HepG2 (cell line): ENCODE measurements around the gene TF. TPM values are rescaled to one million over a fixed set of nuclear protein-coding genes. Genes with fewer than 3 reads are reported as not detected.

ENCODE experiments used
- ARHGAP35 ChIP-seq: sonication (generic); formaldehyde crosslinking; IDR thresholded peaks from 2 replicates; pipeline ENCODE4 v1.9.0; 2022; ENCODE audit warnings: mild to moderate bottlenecking, inconsistent platforms, moderate library complexity, missing genetic modification reagents, borderline replicate concordance
- GABPB1 ChIP-seq: IDR thresholded peaks from 2 replicates; pipeline ENCODE4 v1.6.1; 2016; ENCODE audit warnings: mild to moderate bottlenecking, missing genetic modification reagents, moderate library complexity, missing compliant biosample characterization
- JDP2 ChIP-seq: sonication (generic); formaldehyde crosslinking; IDR thresholded peaks from 2 replicates; pipeline ENCODE4 v1.8.1; 2022; ENCODE audit warnings: missing genetic modification reagents, borderline replicate concordance
- KDM2A ChIP-seq: sonication (generic); formaldehyde crosslinking; IDR thresholded peaks from 2 replicates; pipeline ENCODE4 v1.4.0; 2020; ENCODE audit warnings: low read depth, missing genetic modification reagents, borderline replicate concordance
- NBN ChIP-seq: fragments of 450-650 bp; conservative IDR thresholded peaks from 2 replicates; pipeline ENCODE4 v1.6.1; 2017
- NFE2L1 ChIP-seq: sonication (generic); formaldehyde crosslinking; IDR thresholded peaks from 2 replicates; pipeline ENCODE4 v1.4.0; 2020; ENCODE audit warnings: missing genetic modification reagents, mild to moderate bottlenecking, borderline replicate concordance
- NR3C1 ChIP-seq: sonication (generic); formaldehyde crosslinking; IDR thresholded peaks from 2 replicates; pipeline ENCODE4 v1.4.0; 2020; ENCODE audit warnings: missing genetic modification reagents
- PAX8 ChIP-seq: sonication (generic); formaldehyde crosslinking; IDR thresholded peaks from 2 replicates; pipeline ENCODE4 v1.8.0; 2022; ENCODE audit warnings: mild to moderate bottlenecking, missing genetic modification reagents, borderline replicate concordance
- SMARCE1 ChIP-seq: fragments of 450-650 bp; IDR thresholded peaks from 2 replicates; pipeline ENCODE4 v1.6.1; 2017; ENCODE audit warnings: borderline replicate concordance
- THAP11 ChIP-seq: IDR thresholded peaks from 2 replicates; pipeline ENCODE4 v1.6.1; 2016; ENCODE audit warnings: missing biosample characterization, missing genetic modification reagents
- TSC22D2 ChIP-seq: sonication (generic); formaldehyde crosslinking; IDR thresholded peaks from 2 replicates; pipeline ENCODE4 v1.5.1; 2020; ENCODE audit warnings: missing genetic modification reagents, mild to moderate bottlenecking, borderline replicate concordance
- YEATS4 ChIP-seq: sonication (generic); formaldehyde crosslinking; IDR thresholded peaks from 2 replicates; pipeline ENCODE4 v1.4.0; 2020; ENCODE audit warnings: missing genetic modification reagents, borderline replicate concordance
- ZNF251 ChIP-seq: sonication (generic); formaldehyde crosslinking; IDR thresholded peaks from 2 replicates; pipeline ENCODE4 v1.9.0; 2021; ENCODE audit warnings: mild to moderate bottlenecking, missing genetic modification reagents
- ZNF263 ChIP-seq: sonication (generic); formaldehyde crosslinking; IDR thresholded peaks from 2 replicates; pipeline ENCODE4 v1.4.0; 2020; ENCODE audit warnings: missing genetic modification reagents
- ZNF326 ChIP-seq: sonication (generic); formaldehyde crosslinking; IDR thresholded peaks from 2 replicates; pipeline ENCODE4 v1.4.0; 2020; ENCODE audit warnings: missing genetic modification reagents, borderline replicate concordance
- ZNF44 ChIP-seq: sonication (generic); formaldehyde crosslinking; IDR thresholded peaks from 2 replicates; pipeline ENCODE4 v1.5.1; 2020; ENCODE audit warnings: mild to moderate bottlenecking, missing genetic modification reagents
- ZNF619 ChIP-seq: sonication (generic); formaldehyde crosslinking; IDR thresholded peaks from 2 replicates; pipeline ENCODE4 v1.4.0; 2020; ENCODE audit warnings: mild to moderate bottlenecking, missing genetic modification reagents
- ZNF761 ChIP-seq: sonication (generic); formaldehyde crosslinking; conservative IDR thresholded peaks from 2 replicates; pipeline ENCODE4 v1.4.0; 2020; ENCODE audit warnings: mild to moderate bottlenecking, missing genetic modification reagents
- polyA plus RNA-seq, 8 experiments: library from polyadenylated mRNA; depleted of rRNA in 3 of 8; stranded (reverse) in 7 of 8; unstranded in 1 of 8; fragments of >200 nt; fragmentation: Illumina TruSeq in 4 of 8; extraction: Trizol in 4 of 8; gene quantifications; 2 replicates each; pipeline versions ENCODE4 v1.2.1 to v1.2.3, GENCODE V29; 2011 to 2016; ENCODE audit warnings: low read depth in 4 of 8, missing spikeins in 1 of 8, mixed read lengths in 1 of 8; ENCODE audit not compliant: insufficient read depth in 1 of 8
- total RNA-seq, 5 experiments: library from RNA; depleted of rRNA; stranded (reverse); fragments of >200 nt; fragmentation: Illumina TruSeq; extraction: Trizol; gene quantifications; 2 replicates each; pipeline ENCODE4 v1.2.3, GENCODE V29; 2016; ENCODE audit warnings: low read depth in 1 of 5
- TF ChIP-seq, protein P1 (sequence below): IDR thresholded peaks from 2 replicates; pipeline ENCODE4 v1.4.0; 2020; ENCODE audit warnings: mild to moderate bottlenecking, missing genetic modification reagents
- TF ChIP-seq, protein P2 (sequence below): sonication (generic); formaldehyde crosslinking; IDR thresholded peaks from 2 replicates; pipeline ENCODE4 v1.4.0; 2020; ENCODE audit warnings: missing genetic modification reagents
- TF ChIP-seq, protein P3 (sequence below): sonication (generic); formaldehyde crosslinking; IDR thresholded peaks from 2 replicates; pipeline ENCODE4 v1.9.0; 2022; ENCODE audit warnings: missing genetic modification reagents, mild to moderate bottlenecking, borderline replicate concordance
- TF ChIP-seq, protein P4 (sequence below): sonication (generic); formaldehyde crosslinking; conservative IDR thresholded peaks from 2 replicates; pipeline ENCODE4 v1.4.0; 2020; ENCODE audit warnings: missing genetic modification reagents

Gene TF
- total and polyA plus RNA-seq, 2 of the 13 experiments (the other 11 are each of a cell fraction or from before 2014, with no cell fraction given) = 10,074 to 11,821 TPM

DNA sequence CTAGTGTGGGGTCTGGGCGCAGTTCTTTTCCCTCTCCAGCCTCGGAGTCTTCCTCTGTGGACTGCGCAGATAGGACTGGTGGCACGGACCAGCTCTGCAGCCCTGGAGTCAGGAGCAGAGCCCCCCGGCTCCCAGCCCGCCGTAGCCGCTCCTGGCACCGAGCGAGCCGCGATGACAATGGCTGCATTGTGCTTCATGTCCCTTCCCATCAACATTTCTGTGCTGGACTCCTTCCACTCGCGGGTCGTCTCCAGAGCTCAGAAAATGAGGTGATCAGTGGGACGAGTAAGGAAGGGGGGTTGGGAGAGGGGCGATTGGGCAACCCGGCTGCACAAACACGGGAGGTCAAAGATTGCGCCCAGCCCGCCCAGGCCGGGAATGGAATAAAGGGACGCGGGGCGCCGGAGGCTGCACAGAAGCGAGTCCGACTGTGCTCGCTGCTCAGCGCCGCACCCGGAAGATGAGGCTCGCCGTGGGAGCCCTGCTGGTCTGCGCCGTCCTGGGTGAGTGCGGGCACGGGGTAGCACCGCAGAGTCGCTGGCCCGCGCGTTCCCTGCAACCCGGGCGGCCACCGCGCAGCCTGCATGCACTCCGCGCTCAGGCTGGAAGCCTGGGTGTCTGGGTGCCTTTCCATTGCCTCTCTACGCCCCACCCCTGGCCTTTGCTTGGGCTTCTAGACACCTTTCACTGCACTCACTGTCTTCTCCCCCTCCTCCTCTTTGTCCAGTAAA lies at the start of gene TF (continued):
- no peak; the same call in 1 of the 2 replicates for TF ChIP-seq ZNF44 (CRISPR knock-in tag)
- TF ChIP-seq, protein P1, sequence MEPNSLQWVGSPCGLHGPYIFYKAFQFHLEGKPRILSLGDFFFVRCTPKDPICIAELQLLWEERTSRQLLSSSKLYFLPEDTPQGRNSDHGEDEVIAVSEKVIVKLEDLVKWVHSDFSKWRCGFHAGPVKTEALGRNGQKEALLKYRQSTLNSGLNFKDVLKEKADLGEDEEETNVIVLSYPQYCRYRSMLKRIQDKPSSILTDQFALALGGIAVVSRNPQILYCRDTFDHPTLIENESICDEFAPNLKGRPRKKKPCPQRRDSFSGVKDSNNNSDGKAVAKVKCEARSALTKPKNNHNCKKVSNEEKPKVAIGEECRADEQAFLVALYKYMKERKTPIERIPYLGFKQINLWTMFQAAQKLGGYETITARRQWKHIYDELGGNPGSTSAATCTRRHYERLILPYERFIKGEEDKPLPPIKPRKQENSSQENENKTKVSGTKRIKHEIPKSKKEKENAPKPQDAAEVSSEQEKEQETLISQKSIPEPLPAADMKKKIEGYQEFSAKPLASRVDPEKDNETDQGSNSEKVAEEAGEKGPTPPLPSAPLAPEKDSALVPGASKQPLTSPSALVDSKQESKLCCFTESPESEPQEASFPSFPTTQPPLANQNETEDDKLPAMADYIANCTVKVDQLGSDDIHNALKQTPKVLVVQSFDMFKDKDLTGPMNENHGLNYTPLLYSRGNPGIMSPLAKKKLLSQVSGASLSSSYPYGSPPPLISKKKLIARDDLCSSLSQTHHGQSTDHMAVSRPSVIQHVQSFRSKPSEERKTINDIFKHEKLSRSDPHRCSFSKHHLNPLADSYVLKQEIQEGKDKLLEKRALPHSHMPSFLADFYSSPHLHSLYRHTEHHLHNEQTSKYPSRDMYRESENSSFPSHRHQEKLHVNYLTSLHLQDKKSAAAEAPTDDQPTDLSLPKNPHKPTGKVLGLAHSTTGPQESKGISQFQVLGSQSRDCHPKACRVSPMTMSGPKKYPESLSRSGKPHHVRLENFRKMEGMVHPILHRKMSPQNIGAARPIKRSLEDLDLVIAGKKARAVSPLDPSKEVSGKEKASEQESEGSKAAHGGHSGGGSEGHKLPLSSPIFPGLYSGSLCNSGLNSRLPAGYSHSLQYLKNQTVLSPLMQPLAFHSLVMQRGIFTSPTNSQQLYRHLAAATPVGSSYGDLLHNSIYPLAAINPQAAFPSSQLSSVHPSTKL (CRISPR knock-in tag) = peak; percentile 97
- peak; percentile 78; the same call in 1 of the 2 replicates for TF ChIP-seq KDM2A (CRISPR knock-in tag)
- TF ChIP-seq ZNF761 (CRISPR knock-in tag) = peak; percentile 94
- TF ChIP-seq NR3C1 (CRISPR knock-in tag) = no peak
- TF ChIP-seq, protein P2, sequence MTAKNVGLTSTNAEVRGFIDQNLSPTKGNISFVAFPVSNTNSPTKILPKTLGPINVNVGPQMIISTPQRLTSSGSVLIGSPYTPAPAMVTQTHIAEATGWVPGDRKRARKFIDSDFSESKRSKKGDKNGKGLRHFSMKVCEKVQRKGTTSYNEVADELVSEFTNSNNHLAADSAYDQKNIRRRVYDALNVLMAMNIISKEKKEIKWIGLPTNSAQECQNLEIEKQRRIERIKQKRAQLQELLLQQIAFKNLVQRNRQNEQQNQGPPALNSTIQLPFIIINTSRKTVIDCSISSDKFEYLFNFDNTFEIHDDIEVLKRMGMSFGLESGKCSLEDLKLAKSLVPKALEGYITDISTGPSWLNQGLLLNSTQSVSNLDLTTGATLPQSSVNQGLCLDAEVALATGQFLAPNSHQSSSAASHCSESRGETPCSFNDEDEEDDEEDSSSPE (CRISPR knock-in tag) = peak; percentile 85
- TF ChIP-seq ZNF619 = peak; percentile 56; the same call in 1 of the 2 replicates
- peak; percentile 44; the same call in 1 of the 2 replicates for TF ChIP-seq JDP2 (CRISPR knock-in tag)
- TF ChIP-seq, protein P3, sequence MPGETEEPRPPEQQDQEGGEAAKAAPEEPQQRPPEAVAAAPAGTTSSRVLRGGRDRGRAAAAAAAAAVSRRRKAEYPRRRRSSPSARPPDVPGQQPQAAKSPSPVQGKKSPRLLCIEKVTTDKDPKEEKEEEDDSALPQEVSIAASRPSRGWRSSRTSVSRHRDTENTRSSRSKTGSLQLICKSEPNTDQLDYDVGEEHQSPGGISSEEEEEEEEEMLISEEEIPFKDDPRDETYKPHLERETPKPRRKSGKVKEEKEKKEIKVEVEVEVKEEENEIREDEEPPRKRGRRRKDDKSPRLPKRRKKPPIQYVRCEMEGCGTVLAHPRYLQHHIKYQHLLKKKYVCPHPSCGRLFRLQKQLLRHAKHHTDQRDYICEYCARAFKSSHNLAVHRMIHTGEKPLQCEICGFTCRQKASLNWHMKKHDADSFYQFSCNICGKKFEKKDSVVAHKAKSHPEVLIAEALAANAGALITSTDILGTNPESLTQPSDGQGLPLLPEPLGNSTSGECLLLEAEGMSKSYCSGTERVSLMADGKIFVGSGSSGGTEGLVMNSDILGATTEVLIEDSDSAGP (CRISPR knock-in tag) = peak; percentile 98
- TF ChIP-seq ZNF326 (CRISPR knock-in tag) = no peak
- peak; percentile 91; the same call in 1 of the 2 replicates for TF ChIP-seq PAX8 (CRISPR knock-in tag)
- TF ChIP-seq ZNF251 = peak; percentile 90; the same call in 1 of the 2 replicates
- no peak; the same call in none of the 2 replicates for TF ChIP-seq ARHGAP35 (CRISPR knock-in tag)
- TF ChIP-seq THAP11 (CRISPR knock-in tag) = peak; percentile 82
- peak; percentile 82 for TF ChIP-seq GABPB1 (CRISPR knock-in tag)
- TF ChIP-seq NBN = no peak
- peak; percentile 61; the same call in 1 of the 2 replicates for TF ChIP-seq ZNF263 (CRISPR knock-in tag)
- TF ChIP-seq NFE2L1 = no peak
- peak; percentile 59; the same call in 1 of the 2 replicates for TF ChIP-seq TSC22D2 (CRISPR knock-in tag)
- TF ChIP-seq YEATS4 = peak; percentile 83
- TF ChIP-seq, protein P4, sequence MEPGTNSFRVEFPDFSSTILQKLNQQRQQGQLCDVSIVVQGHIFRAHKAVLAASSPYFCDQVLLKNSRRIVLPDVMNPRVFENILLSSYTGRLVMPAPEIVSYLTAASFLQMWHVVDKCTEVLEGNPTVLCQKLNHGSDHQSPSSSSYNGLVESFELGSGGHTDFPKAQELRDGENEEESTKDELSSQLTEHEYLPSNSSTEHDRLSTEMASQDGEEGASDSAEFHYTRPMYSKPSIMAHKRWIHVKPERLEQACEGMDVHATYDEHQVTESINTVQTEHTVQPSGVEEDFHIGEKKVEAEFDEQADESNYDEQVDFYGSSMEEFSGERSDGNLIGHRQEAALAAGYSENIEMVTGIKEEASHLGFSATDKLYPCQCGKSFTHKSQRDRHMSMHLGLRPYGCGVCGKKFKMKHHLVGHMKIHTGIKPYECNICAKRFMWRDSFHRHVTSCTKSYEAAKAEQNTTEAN (CRISPR knock-in tag) = peak; percentile 89
- TF ChIP-seq SMARCE1 = no peak
